ENCODE results near the gene ZSWIM2. TPM values are rescaled to one million over a fixed set of nuclear protein-coding genes. Genes with fewer than 3 reads are reported as not detected.

ZSWIM2 gene
- total RNA-seq, 1 experiment from 2014 or later = not detected

GRCh38 chr2:186827862-186828492, 21.0 kb downstream of the ZSWIM2 start:
- H3K36me3 ChIP-seq (ENCODE audit: control insufficient read depth, insufficient read depth, low read length) = no peaks in the 10 kb centered on the region; the same call in 1 of the 2 replicates
- H3K4me3 ChIP-seq (ENCODE audit: low read depth in 2 of 2, low read length in 2 of 2) = no peak overlapping the region
- H3K9me3 ChIP-seq (ENCODE audit: control insufficient read depth, insufficient read depth, low read depth, low read length) = no peaks in the 10 kb centered on the region
- no peaks in the 10 kb centered on the region for H3K4me1 ChIP-seq (ENCODE audit: control insufficient read depth, insufficient read depth, low read length)
- TF ChIP-seq REST (IDR thresholded peaks at IDR 0.05; ENCODE audit: insufficient read depth in 1 of 2, low read depth in 2 of 2, low read length in 1 of 2) (no peak), SIN3A (IDR thresholded peaks at IDR 0.05; ENCODE audit: borderline replicate concordance, insufficient read depth, low read depth, low read length) (no peak), CTCF (IDR thresholded peaks at IDR 0.05) (no peak), POLR2AphosphoS5 (IDR thresholded peaks at IDR 0.05; ENCODE audit: low read depth, low read length) (no peak), TCF7L2 (IDR thresholded peaks at IDR 0.05; ENCODE audit: low read depth, low read length) (no peak)
- ChIA-PET CTCF (no interaction called here), POLR2A (no interaction called here)
- H3K27me3 ChIP-seq (ENCODE audit: control insufficient read depth, insufficient read depth, low read length) = no peaks in the 10 kb centered on the region
- ATAC-seq (no peak), DNase-seq (ENCODE audit: low read depth, low spot score) (no peak)
- in situ Hi-C loops (cut with HindIII; ENCODE audit: low pct_unique_long_range_greater_than_20kb, low sequenced_read_pairs) = no loop called here
- intact Hi-C loops (cut with micrococcal nuclease; ENCODE audit: unreplicated experiment) = no loop called here
- BruUV-seq (replicated peaks) = no TSS peak
- no peak overlapping the region for H3K27ac ChIP-seq (ENCODE audit: low read length)

- Histone ChIP-seq H3K9me3 (ENCODE audit: control insufficient read depth, insufficient read depth, low read depth, low read length) (no peaks in the 10 kb centered on the region), H3K27me3 (ENCODE audit: control insufficient read depth, insufficient read depth, low read length) (no peaks in the 10 kb centered on the region), H3K4me3 (ENCODE audit: low read depth in 2 of 2, low read length in 2 of 2) (no peak overlapping the region), H3K4me1 (ENCODE audit: control insufficient read depth, insufficient read depth, low read length) (no peaks in the 10 kb centered on the region), H3K36me3 (ENCODE audit: control insufficient read depth, insufficient read depth, low read length) (no peaks in the 10 kb centered on the region; the same call in 1 of the 2 replicates), H3K27ac (ENCODE audit: low read length) (no peak overlapping the region)
- CTCF ChIA-PET = no interaction called here
- ATAC-seq (no peak), DNase-seq (ENCODE audit: low read depth, low spot score) (no peak)
- POLR2A ChIA-PET = no interaction called here
- intact Hi-C loops (cut with micrococcal nuclease; ENCODE audit: unreplicated experiment) = no loop called here
- no TSS peak for BruUV-seq (replicated peaks)
- TF ChIP-seq REST (IDR thresholded peaks at IDR 0.05; ENCODE audit: insufficient read depth in 1 of 2, low read depth in 2 of 2, low read length in 1 of 2) (no peak), TCF7L2 (IDR thresholded peaks at IDR 0.05; ENCODE audit: low read depth, low read length) (no peak), SIN3A (IDR thresholded peaks at IDR 0.05; ENCODE audit: borderline replicate concordance, insufficient read depth, low read depth, low read length) (no peak), CTCF (IDR thresholded peaks at IDR 0.05) (no peak), POLR2AphosphoS5 (IDR thresholded peaks at IDR 0.05; ENCODE audit: low read depth, low read length) (no peak)
- in situ Hi-C loops (cut with HindIII; ENCODE audit: low pct_unique_long_range_greater_than_20kb, low sequenced_read_pairs) = no loop called here
Measured at GRCh38 chr2:186827411-186827810, 21.6 kb downstream of the ZSWIM2 start.

Data from Panc1 (cell line).